OCI-LY1 (cell line): ENCODE measurements around the gene HPCAL1.
"Not testable (repeated sequence)": the region's sequence is repeated elsewhere in the genome, so short reads cannot be mapped to it uniquely, and the experiment has no call there.

Experiments used
- EZH2 ChIP-seq: fragments of 200-600 bp; sonication (generic), shearing (Covaris generic); IDR thresholded peaks from 2 replicates; pipeline ENCODE4 v1.8.0; 2017; ENCODE audit warnings: borderline replicate concordance, mixed run types, mild to moderate bottlenecking, antibody characterized with exemption, low read length, moderate library complexity, mixed read lengths
- TF ChIP-seq, protein P1 (sequence below): fragments of 200-600 bp; sonication (generic), shearing (Covaris generic); IDR thresholded peaks from 2 replicates; pipeline ENCODE4 v1.5.1; 2017; ENCODE audit warnings: mild to moderate bottlenecking, antibody characterized with exemption, low read length, moderate library complexity, mixed read lengths

DNA sequence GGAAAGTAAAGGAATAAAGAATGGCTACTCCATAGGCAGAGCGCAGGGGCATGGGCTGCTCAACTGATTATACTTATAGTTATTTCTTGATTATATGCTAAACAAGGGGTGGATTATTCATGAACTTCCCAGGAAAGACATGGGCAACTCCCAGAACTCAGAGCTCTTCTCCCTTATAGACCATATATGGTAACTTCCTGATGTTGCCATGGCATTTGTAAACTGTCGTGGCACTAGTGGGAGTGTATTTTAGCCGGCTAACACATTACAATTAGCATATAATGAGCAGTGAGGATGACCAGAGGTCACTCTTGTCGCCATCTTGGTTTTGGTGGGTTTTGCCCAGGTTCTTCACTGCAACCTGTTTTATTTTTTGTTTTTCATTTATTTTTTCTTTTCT lies 7.1 kb upstream of the HPCAL1 start:
- TF ChIP-seq, protein P1, sequence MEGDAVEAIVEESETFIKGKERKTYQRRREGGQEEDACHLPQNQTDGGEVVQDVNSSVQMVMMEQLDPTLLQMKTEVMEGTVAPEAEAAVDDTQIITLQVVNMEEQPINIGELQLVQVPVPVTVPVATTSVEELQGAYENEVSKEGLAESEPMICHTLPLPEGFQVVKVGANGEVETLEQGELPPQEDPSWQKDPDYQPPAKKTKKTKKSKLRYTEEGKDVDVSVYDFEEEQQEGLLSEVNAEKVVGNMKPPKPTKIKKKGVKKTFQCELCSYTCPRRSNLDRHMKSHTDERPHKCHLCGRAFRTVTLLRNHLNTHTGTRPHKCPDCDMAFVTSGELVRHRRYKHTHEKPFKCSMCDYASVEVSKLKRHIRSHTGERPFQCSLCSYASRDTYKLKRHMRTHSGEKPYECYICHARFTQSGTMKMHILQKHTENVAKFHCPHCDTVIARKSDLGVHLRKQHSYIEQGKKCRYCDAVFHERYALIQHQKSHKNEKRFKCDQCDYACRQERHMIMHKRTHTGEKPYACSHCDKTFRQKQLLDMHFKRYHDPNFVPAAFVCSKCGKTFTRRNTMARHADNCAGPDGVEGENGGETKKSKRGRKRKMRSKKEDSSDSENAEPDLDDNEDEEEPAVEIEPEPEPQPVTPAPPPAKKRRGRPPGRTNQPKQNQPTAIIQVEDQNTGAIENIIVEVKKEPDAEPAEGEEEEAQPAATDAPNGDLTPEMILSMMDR = not testable (repeated sequence)
- not testable (repeated sequence) for TF ChIP-seq EZH2
